Measurements from ENCODE around the gene ARPC1B. TPM values are rescaled to one million over a fixed set of nuclear protein-coding genes. Genes with fewer than 3 reads are reported as not detected.

ARPC1B gene
- total RNA-seq, 1 experiment from 2014 or later = 381 TPM

GRCh38 chr7:99408379-99409191, 34.1 kb downstream of the ARPC1B start, which contains the start of the genes BUD31 and PDAP1:
Gene BUD31, plus strand, starts transcription at chr7:99408969. Its CDS starts 2,124 bp downstream, at chr7:99411093.
Gene PDAP1, minus strand, starts transcription at chr7:99408597. Its CDS starts 49 bp downstream, at chr7:99408548.
- peak within 1 kb of the TSS; percentile 86 for H2AFZ ChIP-seq (ENCODE audit: low read length)
- peak within 1 kb of the TSS; percentile 98 for H3K9ac ChIP-seq (ENCODE audit: low read length)
- no peaks in the 10 kb centered on the region for H3K27me3 ChIP-seq (ENCODE audit: low read length)
- peaks cover 41% of the 10 kb centered on the region for H3K36me3 ChIP-seq (ENCODE audit: low read depth, low read length)
- H3K9me3 ChIP-seq (ENCODE audit: low read length) = no peaks in the 10 kb centered on the region
- peak within 1 kb of the TSS; percentile 91 for H3K4me2 ChIP-seq (ENCODE audit: low read length)
- ATAC-seq (peak; percentile 82), DNase-seq (peak; percentile 87)
- no TSS peak for BruUV-seq (replicated peaks)
- CTCF ChIA-PET = interaction anchor here (0.6 kb wide), 1 partner anchor 246 kb away, joined by 3 read pairs; no protein-coding TSS in a partner anchor
- POLR2A ChIA-PET (ENCODE audit: unreplicated experiment) = interaction anchor here (0.6 kb wide), 5 partner anchors 31 to 618 kb away, joined by 3 to 7 read pairs (median 3); no protein-coding TSS in a partner anchor
- TF ChIP-seq EZH2phosphoT487 (IDR thresholded peaks at IDR 0.05; ENCODE audit: borderline replicate concordance, low read length) (no peak), CTCF (conservative IDR thresholded peaks at IDR 0.05; ENCODE audit: low read depth, low read length) (no peak), EZH2 (IDR thresholded peaks at IDR 0.05; ENCODE audit: low read length, unreplicated experiment) (no peak)
- H3F3A ChIP-seq (ENCODE audit: low read length, unreplicated experiment) = no peaks in the 10 kb centered on the region
- peak within 1 kb of the TSS; percentile 90 for H3K4me3 ChIP-seq (ENCODE audit: low read length)
- no peaks in the 10 kb centered on the region for H3K9me2 ChIP-seq (replicated peaks; ENCODE audit: low read length)
- H3K79me2 ChIP-seq (ENCODE audit: low read length) = peaks cover 73% of the 10 kb centered on the region
- intact Hi-C loops (cut with micrococcal nuclease) = loop anchor here (2.0 to 5.0 kb wide), 2 partner anchors 30 to 674 kb away; partner anchors contain the start of genes CPSF4, PTCD1 and ZNF3
- H4K20me1 ChIP-seq (ENCODE audit: low read length) = peaks cover 25% of the 10 kb centered on the region
- peaks cover 22% of the 10 kb centered on the region for H3K4me1 ChIP-seq (ENCODE audit: insufficient read depth, low read length)
- peak within 1 kb of the TSS; percentile 96 for H3K27ac ChIP-seq (ENCODE audit: low read length)

- no peaks in the 10 kb centered on the region for H3F3A ChIP-seq (ENCODE audit: low read length, unreplicated experiment)
- H3K9ac ChIP-seq (ENCODE audit: low read length) = peak overlapping the region; percentile 98
- H3K4me1 ChIP-seq (ENCODE audit: insufficient read depth, low read length) = peaks cover 22% of the 10 kb centered on the region
- peak overlapping the region; percentile 91 for H3K4me2 ChIP-seq (ENCODE audit: low read length)
- no peaks in the 10 kb centered on the region for H3K9me3 ChIP-seq (ENCODE audit: low read length)
- ChIA-PET POLR2A (ENCODE audit: unreplicated experiment) (interaction anchor here (0.6 kb wide), 3 partner anchors 52 to 618 kb away, joined by 3 to 7 read pairs (median 3); no protein-coding TSS in a partner anchor), CTCF (no interaction called here)
- H3K27me3 ChIP-seq (ENCODE audit: low read length) = no peaks in the 10 kb centered on the region
- peak overlapping the region; percentile 86 for H2AFZ ChIP-seq (ENCODE audit: low read length)
- intact Hi-C loops (cut with micrococcal nuclease) = loop anchor here (2.0 to 5.0 kb wide), 2 partner anchors 30 to 673 kb away; partner anchors contain the start of genes CPSF4, PTCD1 and ZNF3
- peaks cover 19% of the 10 kb centered on the region for H4K20me1 ChIP-seq (ENCODE audit: low read length)
- H3K36me3 ChIP-seq (ENCODE audit: low read depth, low read length) = peaks cover 38% of the 10 kb centered on the region
- H3K9me2 ChIP-seq (replicated peaks; ENCODE audit: low read length) = no peaks in the 10 kb centered on the region
- no peak for ATAC-seq
- no peak for DNase-seq
- H3K4me3 ChIP-seq (ENCODE audit: low read length) = peak overlapping the region; percentile 90
- TSS peak; percentile 65 for BruUV-seq (replicated peaks)
- H3K27ac ChIP-seq (ENCODE audit: low read length) = peak overlapping the region; percentile 96
- H3K79me2 ChIP-seq (ENCODE audit: low read length) = peaks cover 68% of the 10 kb centered on the region
- TF ChIP-seq EZH2phosphoT487 (IDR thresholded peaks at IDR 0.05; ENCODE audit: borderline replicate concordance, low read length) (no peak), EZH2 (IDR thresholded peaks at IDR 0.05; ENCODE audit: low read length, unreplicated experiment) (no peak), CTCF (conservative IDR thresholded peaks at IDR 0.05; ENCODE audit: low read depth, low read length) (no peak)
These were observed 34.7 kb downstream of the ARPC1B start for GRCh38 chr7:99409192-99409572.
